GM23338 (cell line): ENCODE results near the gene MARCHF10. TPM values are rescaled to one million over a fixed set of nuclear protein-coding genes. Genes with fewer than 3 reads are reported as not detected.

Experiments
- ATAC-seq: fragments of 200-7000 bp; cut with Tn5 transposase; 3 replicates; pipeline ENCODE4 v1.9.1; 2020
- DNase-seq: peaks from one replicate; pipeline ENCODE4 v3.0.0-alpha.2; 2015; ENCODE audit warnings: low spot score
- H2AFZ ChIP-seq: fragments of 200-600 bp; sonication (generic); 2 replicates; pipeline ENCODE4 v1.8.0; 2016; ENCODE audit warnings: antibody characterized with exemption, mild to moderate bottlenecking, moderate library complexity
- H3F3A ChIP-seq: fragments of 200-600 bp; sonication (generic); replicated peaks from 2 replicates; pipeline ENCODE4 v1.8.0; 2017; ENCODE audit warnings: antibody characterized with exemption, mixed run types, low read depth
- H3K27ac ChIP-seq: fragments of 200-600 bp; sonication (generic); 2 replicates; pipeline ENCODE4 v1.6.1; 2016; ENCODE audit warnings: low read depth
- H3K27me3 ChIP-seq: fragments of 200-600 bp; sonication (generic); 2 replicates; pipeline ENCODE4 v1.8.0; 2016; ENCODE audit warnings: mild to moderate bottlenecking, mixed run types, moderate library complexity; ENCODE audit not compliant: insufficient read depth
- H3K36me3 ChIP-seq: fragments of 200-600 bp; sonication (generic); 2 replicates; pipeline ENCODE4 v1.8.0; 2016; ENCODE audit warnings: mild to moderate bottlenecking; ENCODE audit not compliant: insufficient read depth
- H3K4me1 ChIP-seq: fragments of 200-600 bp; sonication (generic); 2 replicates; pipeline ENCODE4 v1.8.0; 2016; ENCODE audit warnings: mild to moderate bottlenecking, moderate library complexity; ENCODE audit not compliant: insufficient read depth
- H3K4me2 ChIP-seq: fragments of 200-600 bp; sonication (generic); 2 replicates; pipeline ENCODE4 v1.7.1; 2017; ENCODE audit warnings: mixed run types
- H3K4me3 ChIP-seq: fragments of 200-600 bp; sonication (generic); 2 replicates; pipeline ENCODE4 v1.6.1; 2016; ENCODE audit warnings: mixed run types
- H3K79me2 ChIP-seq: fragments of 200-600 bp; sonication (generic); replicated peaks from 2 replicates; pipeline ENCODE4 v1.8.0; 2017; ENCODE audit warnings: mild to moderate bottlenecking; ENCODE audit not compliant: insufficient read depth
- H3K9me2 ChIP-seq: fragments of 200-600 bp; sonication (generic); 2 replicates; pipeline ENCODE4 v1.8.0; 2017; ENCODE audit not compliant: insufficient read depth
- H4K20me1 ChIP-seq: fragments of 200-600 bp; sonication (generic); replicated peaks from 2 replicates; pipeline ENCODE4 v1.8.0; 2017; ENCODE audit warnings: mild to moderate bottlenecking; ENCODE audit not compliant: insufficient read depth
- H3K27ac Mint-ChIP-seq: 2 replicates; pipeline ENCODE4 v1.8.0; 2020; ENCODE audit warnings: inconsistent platforms, mild to moderate bottlenecking, moderate library complexity, mixed read lengths
- H3K27me3 Mint-ChIP-seq: 3 replicates; pipeline ENCODE4 v1.8.0; 2022; ENCODE audit warnings: low read depth, mild to moderate bottlenecking, moderate library complexity, mixed read lengths, inconsistent platforms; ENCODE audit not compliant: insufficient read depth, poor library complexity
- H3K36me3 Mint-ChIP-seq: 3 replicates; pipeline ENCODE4 v1.8.0; 2021; ENCODE audit warnings: low read depth, mild to moderate bottlenecking, inconsistent platforms, moderate library complexity, mixed read lengths
- H3K4me1 Mint-ChIP-seq: 3 replicates; pipeline ENCODE4 v1.8.0; 2020; ENCODE audit warnings: mild to moderate bottlenecking, inconsistent platforms, mixed read lengths
- H3K4me3 Mint-ChIP-seq: 3 replicates; pipeline ENCODE4 v1.8.0; 2021; ENCODE audit warnings: moderate library complexity, mild to moderate bottlenecking, inconsistent platforms, mixed read lengths
- H3K9me3 Mint-ChIP-seq: 3 replicates; pipeline ENCODE4 v1.8.0; 2020; ENCODE audit warnings: moderate library complexity, mild to moderate bottlenecking, inconsistent platforms, mixed read lengths
- CREB1 ChIP-seq: fragments of 250-450 bp; sonication (Bioruptor Pico); IDR thresholded peaks from 2 replicates; pipeline ENCODE4 v1.5.0; 2020; ENCODE audit warnings: low read depth, mild to moderate bottlenecking, moderate library complexity
- CTCF ChIP-seq, 2 experiments: fragments of 200-600 bp in 1 of 2; sonication (generic) in 1 of 2; conservative IDR thresholded peaks; 2 replicates each; pipeline versions ENCODE4 v1.5.1 to v1.6.1; 2016 to 2017; ENCODE audit warnings: antibody characterized with exemption in 2 of 2, low read depth in 2 of 2, mild to moderate bottlenecking in 2 of 2, moderate library complexity in 1 of 2
- EZH2 ChIP-seq: fragments of 200-600 bp; sonication (generic); IDR thresholded peaks from one replicate; pipeline ENCODE4 v1.8.0; 2017; ENCODE audit warnings: antibody characterized with exemption, mild to moderate bottlenecking, low read depth; ENCODE audit not compliant: unreplicated experiment
- EZH2phosphoT487 ChIP-seq: fragments of 200-600 bp; sonication (generic); IDR thresholded peaks from one replicate; pipeline ENCODE4 v1.8.1; 2018; ENCODE audit warnings: antibody characterized with exemption; ENCODE audit not compliant: unreplicated experiment
- JUNB ChIP-seq: IDR thresholded peaks from one replicate; pipeline ENCODE4 v1.6.1; 2016; ENCODE audit warnings: antibody characterized with exemption; ENCODE audit not compliant: unreplicated experiment
- NANOG ChIP-seq: IDR thresholded peaks from 2 replicates; pipeline ENCODE4 v1.6.1; 2016; ENCODE audit warnings: antibody characterized with exemption, borderline replicate concordance
- POLR2AphosphoS5 ChIP-seq: IDR thresholded peaks from 2 replicates; pipeline ENCODE4 v1.6.1; 2016; ENCODE audit warnings: antibody characterized with exemption, low read depth
- STAT1 ChIP-seq: IDR thresholded peaks from one replicate; pipeline ENCODE4 v1.6.1; 2016; ENCODE audit warnings: antibody characterized with exemption; ENCODE audit not compliant: unreplicated experiment
- ZNF114 ChIP-seq: fragments of 250-450 bp; sonication (Bioruptor Pico); IDR thresholded peaks from 2 replicates; pipeline ENCODE4 v1.5.0; 2020; ENCODE audit warnings: mild to moderate bottlenecking, moderate library complexity
- ZNF331 ChIP-seq: fragments of 250-450 bp; sonication (Bioruptor Pico); IDR thresholded peaks from 2 replicates; pipeline ENCODE4 v1.5.0; 2020; ENCODE audit warnings: low read depth, mild to moderate bottlenecking, moderate library complexity
- polyA plus RNA-seq: library from polyadenylated mRNA; unstranded; fragments of >200 nt; fragmentation: Nextera tagmentation; extraction: Ambion mirVana; gene quantifications from 2 replicates; pipeline ENCODE4 v1.2.1, GENCODE V29; 2016
- total RNA-seq: library from RNA; depleted of rRNA; stranded (reverse); fragments of >200 nt; shearing (Covaris generic); gene quantifications from 2 replicates; pipeline ENCODE4 v1.2.3, GENCODE V29; 2014
- TF ChIP-seq, protein P1 (sequence below): IDR thresholded peaks from 2 replicates; pipeline ENCODE4 v1.6.1; 2016; ENCODE audit warnings: antibody characterized with exemption
- TF ChIP-seq, protein P2 (sequence below): IDR thresholded peaks from one replicate; pipeline ENCODE4 v1.6.1; 2018; ENCODE audit warnings: antibody characterized with exemption; ENCODE audit not compliant: unreplicated experiment

MARCHF10 gene
- total and polyA plus RNA-seq, 2 experiments from 2014 or later = 0.50 TPM; not detected in 1

DNA sequence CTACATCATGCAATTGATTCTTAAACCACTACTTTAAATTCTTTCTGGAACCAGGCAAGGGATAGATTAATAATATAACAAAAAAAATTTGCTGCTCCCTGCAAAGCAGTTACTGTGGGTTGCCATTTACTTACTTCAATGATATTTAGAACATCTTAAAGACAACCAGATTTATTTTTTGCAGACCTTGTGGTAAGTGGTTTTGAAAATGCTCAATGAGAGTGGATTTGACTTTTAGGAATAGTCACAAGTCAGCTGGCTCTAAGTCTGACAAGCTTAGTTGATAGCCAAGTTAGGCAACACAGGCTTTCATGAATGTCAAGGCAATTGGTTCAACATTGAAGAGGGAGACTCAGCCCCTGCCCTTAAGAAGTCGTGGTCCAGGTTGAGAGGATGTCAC lies 11.8 kb downstream of the MARCHF10 start:
- H3K27me3 Mint-ChIP-seq = peaks cover 5% of the 10 kb centered on the region
- no peak overlapping the region for H3K27ac Mint-ChIP-seq
- ATAC-seq = no peak
- Histone ChIP-seq H3K36me3 (no peaks in the 10 kb centered on the region), H3F3A (no peaks in the 10 kb centered on the region), H3K79me2 (no peaks in the 10 kb centered on the region), H3K27ac (no peak overlapping the region), H3K4me3 (no peak overlapping the region), H3K27me3 (no peaks in the 10 kb centered on the region), H3K9me2 (peaks cover 2% of the 10 kb centered on the region; the same call in 1 of the 2 replicates), H3K4me2 (no peak overlapping the region), H3K4me1 (no peaks in the 10 kb centered on the region), H4K20me1 (no peaks in the 10 kb centered on the region), H2AFZ (0 out of 2 replicates have a peak overlapping the region, but pooled peaks have one; percentile 10)
- peaks cover 12% of the 10 kb centered on the region for H3K4me1 Mint-ChIP-seq
- TF ChIP-seq STAT1 (no peak), EZH2phosphoT487 (no peak), CTCF (conservative IDR thresholded peaks at IDR 0.05; ENCODE audit: low read depth in 2 of 2) (no peak), EZH2 (no peak), ZNF331 (CRISPR knock-in tag) (no peak), NANOG (no peak), JUNB (no peak), ZNF114 (CRISPR knock-in tag) (no peak), CREB1 (CRISPR knock-in tag) (no peak), POLR2AphosphoS5 (no peak)
- TF ChIP-seq, protein P1, sequence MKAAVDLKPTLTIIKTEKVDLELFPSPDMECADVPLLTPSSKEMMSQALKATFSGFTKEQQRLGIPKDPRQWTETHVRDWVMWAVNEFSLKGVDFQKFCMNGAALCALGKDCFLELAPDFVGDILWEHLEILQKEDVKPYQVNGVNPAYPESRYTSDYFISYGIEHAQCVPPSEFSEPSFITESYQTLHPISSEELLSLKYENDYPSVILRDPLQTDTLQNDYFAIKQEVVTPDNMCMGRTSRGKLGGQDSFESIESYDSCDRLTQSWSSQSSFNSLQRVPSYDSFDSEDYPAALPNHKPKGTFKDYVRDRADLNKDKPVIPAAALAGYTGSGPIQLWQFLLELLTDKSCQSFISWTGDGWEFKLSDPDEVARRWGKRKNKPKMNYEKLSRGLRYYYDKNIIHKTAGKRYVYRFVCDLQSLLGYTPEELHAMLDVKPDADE = no peak
- peaks cover 11% of the 10 kb centered on the region for H3K9me3 Mint-ChIP-seq
- no peak for DNase-seq
- H3K4me3 Mint-ChIP-seq = no peak overlapping the region
- H3K36me3 Mint-ChIP-seq = peaks cover 6% of the 10 kb centered on the region; the same call in 2 of the 3 replicates

GRCh38 chr17:62794666-62794971 lies 13.5 kb downstream of the MARCHF10 start:
- peaks cover 11% of the 10 kb centered on the region for H3K9me3 Mint-ChIP-seq
- H3K27ac ChIP-seq = no peak overlapping the region
- H3F3A ChIP-seq = no peaks in the 10 kb centered on the region
- no peaks in the 10 kb centered on the region for H3K4me1 ChIP-seq
- peaks cover 6% of the 10 kb centered on the region; the same call in 2 of the 3 replicates for H3K36me3 Mint-ChIP-seq
- no peaks in the 10 kb centered on the region for H4K20me1 ChIP-seq
- peaks cover 3% of the 10 kb centered on the region for H3K27me3 Mint-ChIP-seq
- H3K4me3 ChIP-seq = no peak overlapping the region
- peaks cover 13% of the 10 kb centered on the region for H3K4me1 Mint-ChIP-seq
- no peak overlapping the region for H3K4me3 Mint-ChIP-seq
- no peak overlapping the region for H2AFZ ChIP-seq
- H3K27me3 ChIP-seq = no peaks in the 10 kb centered on the region
- H3K27ac Mint-ChIP-seq = no peak overlapping the region; the same call in 1 of the 2 replicates
- peaks cover 2% of the 10 kb centered on the region; the same call in 1 of the 2 replicates for H3K9me2 ChIP-seq
- H3K4me2 ChIP-seq = no peak overlapping the region
- H3K79me2 ChIP-seq = no peaks in the 10 kb centered on the region
- ATAC-seq (no peak), DNase-seq (no peak)
- H3K36me3 ChIP-seq = no peaks in the 10 kb centered on the region
- TF ChIP-seq NANOG = no peak
- TF ChIP-seq, protein P1 = no peak
- no peak for TF ChIP-seq EZH2
- no peak for TF ChIP-seq STAT1
- no peak for TF ChIP-seq EZH2phosphoT487
- TF ChIP-seq JUNB = no peak
- TF ChIP-seq, protein P2, sequence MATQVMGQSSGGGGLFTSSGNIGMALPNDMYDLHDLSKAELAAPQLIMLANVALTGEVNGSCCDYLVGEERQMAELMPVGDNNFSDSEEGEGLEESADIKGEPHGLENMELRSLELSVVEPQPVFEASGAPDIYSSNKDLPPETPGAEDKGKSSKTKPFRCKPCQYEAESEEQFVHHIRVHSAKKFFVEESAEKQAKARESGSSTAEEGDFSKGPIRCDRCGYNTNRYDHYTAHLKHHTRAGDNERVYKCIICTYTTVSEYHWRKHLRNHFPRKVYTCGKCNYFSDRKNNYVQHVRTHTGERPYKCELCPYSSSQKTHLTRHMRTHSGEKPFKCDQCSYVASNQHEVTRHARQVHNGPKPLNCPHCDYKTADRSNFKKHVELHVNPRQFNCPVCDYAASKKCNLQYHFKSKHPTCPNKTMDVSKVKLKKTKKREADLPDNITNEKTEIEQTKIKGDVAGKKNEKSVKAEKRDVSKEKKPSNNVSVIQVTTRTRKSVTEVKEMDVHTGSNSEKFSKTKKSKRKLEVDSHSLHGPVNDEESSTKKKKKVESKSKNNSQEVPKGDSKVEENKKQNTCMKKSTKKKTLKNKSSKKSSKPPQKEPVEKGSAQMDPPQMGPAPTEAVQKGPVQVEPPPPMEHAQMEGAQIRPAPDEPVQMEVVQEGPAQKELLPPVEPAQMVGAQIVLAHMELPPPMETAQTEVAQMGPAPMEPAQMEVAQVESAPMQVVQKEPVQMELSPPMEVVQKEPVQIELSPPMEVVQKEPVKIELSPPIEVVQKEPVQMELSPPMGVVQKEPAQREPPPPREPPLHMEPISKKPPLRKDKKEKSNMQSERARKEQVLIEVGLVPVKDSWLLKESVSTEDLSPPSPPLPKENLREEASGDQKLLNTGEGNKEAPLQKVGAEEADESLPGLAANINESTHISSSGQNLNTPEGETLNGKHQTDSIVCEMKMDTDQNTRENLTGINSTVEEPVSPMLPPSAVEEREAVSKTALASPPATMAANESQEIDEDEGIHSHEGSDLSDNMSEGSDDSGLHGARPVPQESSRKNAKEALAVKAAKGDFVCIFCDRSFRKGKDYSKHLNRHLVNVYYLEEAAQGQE = no peak
